MCF 10A (cell line): Measurements from ENCODE around the gene ANO4. TPM values are rescaled to one million over a fixed set of nuclear protein-coding genes. Genes with fewer than 3 reads are reported as not detected.
A peak's percentile ranks its signal among the peaks of the same experiment; 100 is the strongest.

Experiments used
- BruUV-seq: library from RNA; stranded (reverse); fragments of 400-500 nt; replicated peaks from 2 replicates; lab custom pipeline; 2021; lab: Mats Ljungman, UMichigan
- CTCF ChIA-PET: fragments of 300-600 bp; sonication (Branson Sonifier 250); formaldehyde crosslinking; extraction: SDS; loops from one replicate; lab custom pipeline; 2021; ENCODE audit warnings: antibody characterized with exemption, inconsistent platforms; lab: Yijun Ruan, JAX
- POLR2A ChIA-PET: fragments of 300-600, 350-650 bp; sonication (Branson Sonifier 250); formaldehyde crosslinking; extraction: SDS; loops from one replicate; lab custom pipeline; 2020; ENCODE audit warnings: antibody characterized with exemption, inconsistent platforms; lab: Yijun Ruan, JAX
- DNase-seq: peaks from one replicate; pipeline ENCODE4 v3.0.0-alpha.2; 2018; ENCODE audit not compliant: unreplicated experiment
- H3K27ac Mint-ChIP-seq: one replicate; pipeline ENCODE4 v1.8.0; 2022; ENCODE audit warnings: mild to moderate bottlenecking, low read depth, mixed read lengths; ENCODE audit not compliant: unreplicated experiment
- H3K27me3 Mint-ChIP-seq: one replicate; pipeline ENCODE4 v1.8.0; 2022; ENCODE audit warnings: mixed read lengths; ENCODE audit not compliant: insufficient read depth, unreplicated experiment
- H3K36me3 Mint-ChIP-seq: one replicate; pipeline ENCODE4 v1.8.0; 2022; ENCODE audit warnings: mild to moderate bottlenecking, moderate library complexity, mixed read lengths; ENCODE audit not compliant: insufficient read depth, unreplicated experiment
- H3K4me1 Mint-ChIP-seq: one replicate; pipeline ENCODE4 v1.8.0; 2022; ENCODE audit warnings: mixed read lengths; ENCODE audit not compliant: insufficient read depth, unreplicated experiment
- H3K4me3 Mint-ChIP-seq: one replicate; pipeline ENCODE4 v1.8.0; 2022; ENCODE audit warnings: mild to moderate bottlenecking, moderate library complexity, mixed read lengths; ENCODE audit not compliant: unreplicated experiment
- H3K9me3 Mint-ChIP-seq: one replicate; pipeline ENCODE4 v1.8.0; 2022; ENCODE audit warnings: mixed read lengths; ENCODE audit not compliant: unreplicated experiment
- CTCF ChIP-seq: fragments of 200-600 bp; IDR thresholded peaks from one replicate; pipeline ENCODE4 v1.8.0; 2022; ENCODE audit warnings: antibody characterized with exemption, mild to moderate bottlenecking; ENCODE audit not compliant: unreplicated experiment
- intact Hi-C: fragments of 100-400 bp; cut with micrococcal nuclease; formaldehyde crosslinking; loops from 2 replicates; pipeline ENCODE4 v1.14.1; 2022
- total RNA-seq: library from RNA; stranded (reverse); gene quantifications from 2 replicates; pipeline ENCODE4 v1.2.3, GENCODE V29; 2022

Gene ANO4
- total RNA-seq, 1 experiment from 2014 or later, result 0.91 TPM

GRCh38 chr12:100951756-100952155 is 157.2 kb downstream of the ANO4 start:
- no peak overlapping the region for H3K4me3 Mint-ChIP-seq
- no peak overlapping the region for H3K27ac Mint-ChIP-seq
- peaks cover 3% of the 10 kb centered on the region for H3K27me3 Mint-ChIP-seq
- no peak for DNase-seq
- ChIA-PET CTCF (interaction anchor here (1.1 to 2.3 kb wide), 2 partner anchors 11 to 31 kb away, joined by 5 to 7 read pairs; no protein-coding TSS in a partner anchor), POLR2A (no interaction called here)
- intact Hi-C loops, result no loop called here
- TF ChIP-seq CTCF, result peak; percentile 8
- H3K36me3 Mint-ChIP-seq, result no peaks in the 10 kb centered on the region
- H3K4me1 Mint-ChIP-seq, result peaks cover 7% of the 10 kb centered on the region
- no TSS peak for BruUV-seq
- no peaks in the 10 kb centered on the region for H3K9me3 Mint-ChIP-seq

- H3K27ac Mint-ChIP-seq, result no peak overlapping the region
Observed at GRCh38 chr12:100953217-100953616, 158.6 kb downstream of the ANO4 start.

GRCh38 chr12:100953677-100954076 is 159.1 kb downstream of the ANO4 start:
- Mint-ChIP-seq H3K9me3 (no peaks in the 10 kb centered on the region), H3K27ac (no peak overlapping the region), H3K36me3 (no peaks in the 10 kb centered on the region), H3K27me3 (no peaks in the 10 kb centered on the region), H3K4me3 (no peak overlapping the region), H3K4me1 (peaks cover 7% of the 10 kb centered on the region)
- DNase-seq, result no peak
- ChIA-PET POLR2A (no interaction called here), CTCF (no interaction called here)
- no peak for TF ChIP-seq CTCF
- BruUV-seq, result no TSS peak
- intact Hi-C loops, result no loop called here

More at GRCh38 chr12:100953217-100953616, 158.6 kb downstream of the ANO4 start:
- DNase-seq, result no peak
- H3K27me3 Mint-ChIP-seq, result no peaks in the 10 kb centered on the region
- no TSS peak for BruUV-seq
- TF ChIP-seq CTCF, result no peak
- H3K4me1 Mint-ChIP-seq, result peaks cover 7% of the 10 kb centered on the region
- H3K4me3 Mint-ChIP-seq, result no peak overlapping the region
- H3K36me3 Mint-ChIP-seq, result no peaks in the 10 kb centered on the region
- no peaks in the 10 kb centered on the region for H3K9me3 Mint-ChIP-seq
- intact Hi-C loops, result no loop called here
- CTCF ChIA-PET, result interaction anchor here (0.7 kb wide), 1 partner anchor 66 kb away, joined by 3 read pairs; no protein-coding TSS in a partner anchor
- POLR2A ChIA-PET, result no interaction called here

- no peaks in the 10 kb centered on the region for H3K9me3 Mint-ChIP-seq
- H3K4me3 Mint-ChIP-seq, result no peak overlapping the region
- BruUV-seq, result no TSS peak
- peaks cover 7% of the 10 kb centered on the region for H3K4me1 Mint-ChIP-seq
- no peak overlapping the region for H3K27ac Mint-ChIP-seq
- no peak for TF ChIP-seq CTCF
- ChIA-PET CTCF (no interaction called here), POLR2A (no interaction called here)
- DNase-seq, result no peak
- no peaks in the 10 kb centered on the region for H3K36me3 Mint-ChIP-seq
- H3K27me3 Mint-ChIP-seq, result no peaks in the 10 kb centered on the region
- intact Hi-C loops, result no loop called here
Observed at GRCh38 chr12:100954118-100954517, 159.5 kb downstream of the ANO4 start.
